Measurements from ENCODE around the gene CNGB1.

The CNGB1 gene

GRCh38 chr16:57976331-57976796 lies 5.4 kb upstream of the CNGB1 start:
- DNase-seq (ENCODE audit: low read depth, low spot score) = no peak

DNA sequence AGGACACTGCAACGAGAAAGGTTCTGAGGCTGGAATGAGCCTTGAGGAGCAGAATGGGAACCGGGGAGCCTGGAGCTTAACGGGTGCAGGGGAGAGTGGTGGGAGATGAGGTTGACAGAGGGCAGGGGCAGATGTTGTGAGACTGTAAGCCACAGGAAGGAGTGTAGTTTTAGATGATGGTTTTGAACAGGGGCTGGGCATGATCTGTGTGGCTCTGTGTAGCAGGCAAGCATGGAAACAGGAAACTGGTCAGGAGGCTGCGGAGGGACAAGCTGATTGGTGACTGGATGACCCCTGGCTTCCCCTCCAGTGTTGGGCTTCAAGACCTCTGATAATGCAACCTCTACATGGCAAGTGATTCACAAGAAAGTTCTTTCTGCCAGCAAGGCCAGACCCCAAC lies 1.4 kb upstream of the CNGB1 start:
- DNase-seq (ENCODE audit: low read depth, low spot score) = no peak

- no peak for DNase-seq (ENCODE audit: low read depth, low spot score)
These were observed 920 bp upstream of the CNGB1 start for GRCh38 chr16:57971848-57972247.

DNA sequence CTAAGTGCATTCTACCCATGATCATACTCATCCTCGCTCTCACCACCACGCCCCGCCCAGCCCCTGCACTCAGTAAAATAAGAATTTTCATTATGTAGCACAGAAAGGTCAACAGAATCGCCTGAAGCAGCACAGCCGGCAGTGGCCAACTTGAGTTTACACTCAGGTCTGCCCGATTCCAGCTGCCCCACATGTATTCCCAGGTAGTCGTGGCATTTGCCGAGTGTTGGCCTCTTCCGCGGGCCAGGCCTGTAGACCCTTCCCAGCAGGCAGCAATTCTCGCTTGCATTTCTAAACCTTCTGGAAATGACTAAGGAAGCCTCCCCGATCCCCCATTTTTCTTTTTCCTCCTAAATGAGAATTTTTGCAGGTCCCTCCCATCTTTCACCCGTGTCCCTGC lies 609 bp downstream of the CNGB1 start:
- DNase-seq (ENCODE audit: low read depth, low spot score) = no peak

DNA sequence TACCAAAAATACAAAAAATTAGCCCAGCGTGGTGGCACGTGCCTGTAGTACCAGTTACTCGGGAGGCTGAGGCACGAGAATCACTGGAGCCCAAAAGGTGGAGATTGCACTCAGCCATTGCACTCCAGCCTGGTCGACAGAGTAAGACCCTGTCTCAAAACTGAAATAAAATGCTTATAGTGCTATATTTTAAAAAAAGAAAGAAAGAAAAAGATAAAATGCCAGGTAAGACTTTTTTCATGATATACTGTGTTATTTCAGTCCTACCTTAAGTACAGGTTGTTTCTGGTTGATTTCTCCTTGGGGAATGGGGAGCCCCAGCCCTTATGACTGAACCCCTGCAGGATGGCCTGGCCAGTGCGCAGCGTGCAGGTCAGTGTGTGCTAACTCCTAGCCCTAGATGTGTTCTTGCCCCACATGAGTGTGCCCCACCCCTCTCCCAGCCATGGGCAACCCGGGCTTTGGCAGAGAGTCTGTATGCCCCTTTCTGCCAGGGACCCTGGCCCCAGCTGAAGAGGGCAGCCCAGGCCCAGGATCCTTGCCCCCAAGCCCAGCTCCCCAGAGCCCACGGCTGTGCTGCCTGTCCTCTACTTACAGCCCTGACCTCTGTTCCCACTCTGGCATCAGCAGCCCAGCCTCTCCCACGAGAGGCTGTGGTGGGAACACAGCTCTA lies 1.3 kb downstream of the CNGB1 start:
- no peak for DNase-seq (ENCODE audit: low read depth, low spot score)

DNA sequence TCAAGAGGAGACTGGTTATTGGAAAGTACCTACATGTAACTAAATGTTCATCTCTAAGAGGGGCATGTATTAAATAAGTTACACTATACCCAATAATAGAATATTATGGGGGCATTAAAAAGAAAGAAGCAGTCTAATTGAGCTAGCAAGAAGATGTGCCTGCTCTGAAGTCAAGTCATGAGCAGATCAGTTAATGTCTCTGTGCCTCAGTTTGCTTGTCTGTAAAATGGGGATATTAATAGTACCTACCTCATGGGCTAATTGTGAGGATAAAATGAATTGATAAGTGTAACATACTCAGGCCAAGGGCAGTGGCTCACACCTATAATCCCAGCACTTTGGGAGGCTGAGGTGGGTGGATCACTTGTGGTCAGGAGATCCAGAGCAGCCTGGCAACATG lies 3.0 kb downstream of the CNGB1 start:
- DNase-seq (ENCODE audit: low read depth, low spot score) = no peak

GRCh38 chr16:57966986-57967385 lies 3.9 kb downstream of the CNGB1 start:
- no peak for DNase-seq (ENCODE audit: low read depth, low spot score)

DNA sequence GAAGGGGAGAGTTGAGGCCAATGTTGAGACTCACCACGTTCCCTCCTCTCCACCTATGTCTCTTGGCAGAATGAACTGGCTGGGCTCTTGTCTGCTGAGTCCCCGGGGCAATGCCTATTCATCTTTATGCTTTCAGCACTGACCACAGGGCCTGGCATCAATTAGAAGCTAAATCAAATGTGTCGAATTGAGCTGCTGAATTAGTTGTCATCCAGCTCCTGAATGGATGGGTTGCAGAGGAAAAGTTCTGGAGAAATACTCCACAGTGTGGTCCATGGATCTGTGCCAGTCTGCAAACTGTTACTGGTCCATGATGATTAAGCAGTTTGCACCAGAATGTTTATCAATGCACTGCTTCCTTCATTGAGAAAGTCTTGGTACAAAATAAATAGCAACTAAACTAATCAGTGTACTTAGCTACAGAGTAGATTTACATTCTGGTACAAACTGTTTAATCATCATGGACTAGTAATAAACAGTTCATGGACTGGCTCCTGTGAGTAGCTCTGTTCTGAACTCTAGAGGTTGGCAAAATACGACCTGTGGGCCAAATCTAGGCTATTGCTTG lies 4.6 kb downstream of the CNGB1 start:
- no peak for DNase-seq (ENCODE audit: low read depth, low spot score)

DNA sequence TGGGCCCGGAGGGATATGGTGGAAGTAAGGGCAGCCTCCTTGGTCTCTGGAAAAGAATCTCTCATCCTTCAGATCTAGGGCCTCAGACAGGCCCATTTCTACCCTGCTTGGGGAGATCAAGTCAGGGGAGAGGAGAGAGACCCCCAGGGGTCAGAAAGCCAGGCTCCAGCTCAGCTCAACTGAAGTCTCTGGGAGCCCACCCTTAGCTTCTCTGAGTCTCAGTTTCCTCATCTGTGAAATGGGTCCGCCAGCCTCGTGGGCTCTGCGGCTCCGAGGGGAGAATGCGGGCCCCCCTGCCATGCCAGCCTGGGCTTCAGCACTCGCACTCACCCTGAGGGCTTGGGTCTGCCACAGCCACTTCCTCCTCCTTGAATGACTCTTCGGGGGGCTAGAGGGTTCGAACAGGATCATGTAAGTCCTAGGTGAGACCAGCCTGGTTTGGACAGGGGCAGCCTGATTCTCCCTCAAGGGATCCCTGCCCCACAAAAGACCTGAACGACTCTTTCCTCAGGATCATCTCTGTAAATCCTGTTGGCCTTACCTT lies 6.7 kb downstream of the CNGB1 start:
- no peak for DNase-seq (ENCODE audit: low read depth, low spot score)

DNA sequence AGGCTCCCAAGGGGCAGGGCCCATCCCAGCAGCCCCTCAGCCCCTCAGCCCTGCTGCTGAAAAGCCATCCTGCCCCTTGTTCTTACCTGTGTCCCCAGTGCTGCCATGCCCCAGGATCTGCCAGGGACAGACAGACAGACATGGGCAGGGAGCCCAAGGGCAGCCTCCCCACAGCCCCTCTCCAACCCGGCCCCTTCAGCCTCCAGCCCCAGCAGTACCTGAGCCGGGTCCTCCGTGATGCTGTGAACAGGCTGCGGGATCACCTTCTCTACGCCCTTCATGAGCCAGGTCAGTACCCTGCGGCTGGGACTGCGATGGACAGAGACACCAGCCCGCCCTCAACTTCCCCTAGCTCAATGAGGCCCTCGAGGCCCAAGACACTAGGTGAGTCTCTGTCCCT lies 8.2 kb downstream of the CNGB1 start:
- DNase-seq (ENCODE audit: low read depth, low spot score) = no peak

GRCh38 chr16:57962046-57962445 lies 8.9 kb downstream of the CNGB1 start:
- no peak for DNase-seq (ENCODE audit: low read depth, low spot score)

DNA sequence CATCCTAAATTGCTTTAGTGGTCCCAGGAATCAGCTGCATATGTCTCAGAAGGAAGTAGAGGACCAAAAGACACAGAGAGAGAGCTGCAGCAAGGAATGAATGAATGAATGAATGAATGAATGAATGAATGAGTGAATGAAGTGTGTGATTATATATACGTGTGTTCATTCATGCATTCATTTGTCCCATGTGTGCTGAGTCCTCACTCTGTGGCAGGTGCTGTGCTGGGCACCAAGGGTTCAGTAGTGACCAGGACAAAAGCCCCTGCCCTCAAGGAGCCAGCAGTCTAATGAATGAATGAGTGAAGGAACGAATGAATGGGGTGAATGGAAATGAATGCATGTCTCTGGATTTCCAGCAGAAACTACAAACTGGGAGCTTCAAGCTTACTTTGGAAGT lies 9.4 kb downstream of the CNGB1 start:
- DNase-seq (ENCODE audit: low read depth, low spot score) = no peak

DNA sequence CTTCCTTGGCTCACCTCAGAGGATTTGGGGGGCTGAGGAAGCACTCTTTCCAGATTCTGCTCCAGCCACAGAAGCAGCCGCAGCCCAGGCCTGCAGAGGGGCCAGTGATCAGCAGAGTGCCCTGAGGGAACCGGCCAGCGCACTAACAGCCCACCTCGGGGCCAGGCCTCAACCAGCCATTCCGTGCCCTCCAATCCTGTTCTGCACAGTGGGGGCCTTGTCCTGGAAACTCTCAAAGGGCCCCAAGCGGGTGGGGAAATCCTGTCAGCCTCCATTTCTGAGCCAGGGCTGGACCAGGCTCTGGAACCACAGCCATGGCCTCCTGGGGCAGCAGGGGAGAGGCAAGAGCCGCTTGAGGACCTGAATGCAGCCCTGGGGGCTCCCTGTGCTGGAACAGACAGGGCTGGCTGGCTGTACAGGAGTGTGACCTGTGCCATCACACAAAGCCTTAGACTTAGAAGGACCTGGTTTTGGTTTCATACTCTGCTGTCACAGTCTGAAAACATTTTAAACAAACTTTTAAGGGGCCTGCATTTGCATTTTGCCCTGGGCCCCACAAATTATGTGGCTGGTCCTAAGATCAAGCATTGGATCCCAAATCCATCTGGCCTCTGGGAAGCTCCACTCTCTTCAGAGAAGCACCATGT lies 10.0 kb downstream of the CNGB1 start:
- no peak for DNase-seq (ENCODE audit: low read depth, low spot score)

DNA sequence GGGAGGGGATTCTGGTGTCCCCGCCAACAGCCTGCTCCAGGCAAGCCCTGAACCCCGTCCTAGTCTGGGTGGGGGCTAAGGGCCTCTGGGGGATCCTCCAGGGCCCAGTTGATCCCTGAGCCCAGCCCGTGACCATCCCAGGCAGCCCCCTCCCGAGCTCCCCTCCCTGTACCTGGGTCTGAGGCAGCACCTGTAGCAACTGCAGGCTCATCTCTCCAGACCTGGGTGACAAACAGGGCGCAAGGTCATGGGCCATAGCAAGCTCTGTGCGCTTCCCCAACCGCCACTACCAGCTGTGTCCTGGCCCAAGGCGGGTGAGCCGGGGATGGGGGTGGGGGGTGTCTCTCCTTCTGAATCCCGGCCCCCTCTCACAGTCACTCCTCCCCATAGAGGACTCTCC lies 10.6 kb downstream of the CNGB1 start:
- DNase-seq (ENCODE audit: low read depth, low spot score) = no peak

GRCh38 chr16:57959804-57960203 lies 11.1 kb downstream of the CNGB1 start:
- no peak for DNase-seq (ENCODE audit: low read depth, low spot score)

GRCh38 chr16:57959121-57959520 lies 11.8 kb downstream of the CNGB1 start:
- no peak for DNase-seq (ENCODE audit: low read depth, low spot score)

DNA sequence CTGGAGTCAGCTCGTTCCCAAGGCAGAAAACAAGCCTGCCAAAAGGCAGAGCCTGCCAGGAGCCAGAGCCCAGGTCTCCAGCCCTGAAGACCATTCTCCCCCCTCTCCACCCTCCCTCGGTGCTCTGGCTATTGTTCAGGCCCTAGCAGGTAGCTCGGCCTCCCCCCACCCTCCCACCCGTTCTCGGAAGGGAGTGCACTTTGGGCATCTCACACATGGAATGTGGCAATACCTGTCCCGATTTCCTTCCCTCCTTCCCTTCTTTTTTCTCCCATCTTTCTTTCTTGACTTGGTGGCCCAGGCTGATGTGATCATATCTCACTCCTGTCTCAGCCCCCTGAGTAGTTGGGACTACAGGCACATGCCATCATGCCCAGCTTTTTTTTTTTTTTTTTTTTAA lies 12.4 kb downstream of the CNGB1 start:
- no peak for DNase-seq (ENCODE audit: low read depth, low spot score)

GRCh38 chr16:57957673-57958392 lies 13.1 kb downstream of the CNGB1 start:
- DNase-seq (ENCODE audit: low read depth, low spot score) = no peak

- DNase-seq (ENCODE audit: low read depth, low spot score) = no peak
These were observed 13.8 kb downstream of the CNGB1 start for GRCh38 chr16:57956924-57957672.

DNA sequence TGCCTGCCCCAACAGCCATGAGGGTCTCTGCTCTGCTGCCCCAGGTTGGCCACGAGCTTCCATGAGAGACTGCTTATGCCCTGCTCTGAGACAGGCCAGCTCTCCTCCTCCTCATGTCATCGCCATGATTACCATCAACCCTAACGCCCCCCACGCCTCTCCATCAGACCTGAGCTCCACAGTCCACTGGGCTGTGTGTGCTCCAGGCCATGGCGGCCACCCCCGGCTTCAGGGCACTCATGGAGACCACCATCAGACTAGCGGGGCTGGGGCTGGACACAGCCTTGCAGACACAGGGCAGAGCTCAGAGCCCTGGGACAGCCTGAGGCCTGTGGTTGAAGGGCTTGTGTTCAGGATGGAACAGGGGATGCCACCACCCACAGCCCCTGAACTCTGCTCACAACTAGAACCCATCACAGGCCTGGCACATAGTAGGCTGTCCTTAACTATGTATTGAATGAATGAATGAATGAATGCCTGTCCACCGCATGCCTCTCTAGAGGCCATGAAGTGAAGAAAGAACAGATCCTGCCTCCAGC lies 14.6 kb downstream of the CNGB1 start:
- no peak for DNase-seq (ENCODE audit: low read depth, low spot score)

GRCh38 chr16:57955572-57956188 lies 15.2 kb downstream of the CNGB1 start:
- DNase-seq (ENCODE audit: low read depth, low spot score) = no peak
